ENCODE data around the gene LYAR.

Gene LYAR

DNA sequence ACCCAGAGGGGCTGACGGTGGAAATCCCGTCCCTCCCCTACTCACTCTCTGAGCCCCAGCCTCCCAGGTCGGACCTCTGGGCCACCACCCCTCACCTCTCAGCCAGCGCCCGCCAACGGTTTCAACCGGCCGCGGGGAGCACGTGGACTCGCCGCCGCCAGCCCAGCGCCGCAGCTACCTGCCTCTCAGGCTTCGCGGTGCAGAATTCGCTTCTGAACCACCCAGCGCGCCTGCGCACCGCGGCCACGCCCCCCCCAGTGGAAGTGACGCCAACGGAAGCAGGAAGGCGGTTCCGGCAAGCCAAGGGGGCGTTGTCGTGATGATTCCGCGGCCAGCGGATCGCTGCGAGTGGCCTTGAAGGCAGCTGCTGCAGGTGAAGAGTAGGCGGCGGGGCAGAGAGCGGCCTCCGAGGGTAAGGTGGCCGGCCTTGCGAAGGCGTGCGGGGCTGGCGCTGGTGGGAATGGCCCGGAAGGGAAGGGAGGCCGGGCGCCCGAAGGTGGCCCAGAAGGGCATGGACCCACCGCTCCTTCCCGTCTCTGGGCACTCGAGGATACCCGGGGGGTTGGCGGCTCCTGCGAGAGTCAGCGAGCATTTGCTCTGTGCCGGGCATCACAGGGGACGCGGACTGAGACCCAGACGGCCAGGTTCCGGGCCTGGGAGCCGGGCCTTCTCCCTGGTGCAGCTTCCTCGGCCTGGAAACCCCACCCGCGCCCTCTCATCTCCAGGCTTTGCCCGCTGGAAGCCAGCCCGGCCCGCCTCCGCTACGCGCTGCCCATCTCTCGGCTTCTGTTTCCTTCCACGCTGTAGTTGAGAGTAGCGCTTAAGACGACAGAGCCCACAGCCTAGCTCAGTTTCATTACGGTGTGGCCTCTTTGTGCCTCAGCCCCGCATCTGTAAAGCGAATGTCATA lies at the start of gene LYAR, which contains the start of gene ZBTB49:
Gene LYAR (minus strand): TSS at position 214 of the 910 bp plus-strand sequence. CDS start 6,412 bp downstream, outside the sequence.
Gene ZBTB49 (plus strand): TSS at position 311 of the 910 bp plus-strand sequence. CDS start 9,695 bp downstream, outside the sequence.
- peak; percentile 97 for DNase-seq

- no peak for DNase-seq
Observed at GRCh38 chr4:4339504-4340085, 49.6 kb upstream of the LYAR start.

DNA sequence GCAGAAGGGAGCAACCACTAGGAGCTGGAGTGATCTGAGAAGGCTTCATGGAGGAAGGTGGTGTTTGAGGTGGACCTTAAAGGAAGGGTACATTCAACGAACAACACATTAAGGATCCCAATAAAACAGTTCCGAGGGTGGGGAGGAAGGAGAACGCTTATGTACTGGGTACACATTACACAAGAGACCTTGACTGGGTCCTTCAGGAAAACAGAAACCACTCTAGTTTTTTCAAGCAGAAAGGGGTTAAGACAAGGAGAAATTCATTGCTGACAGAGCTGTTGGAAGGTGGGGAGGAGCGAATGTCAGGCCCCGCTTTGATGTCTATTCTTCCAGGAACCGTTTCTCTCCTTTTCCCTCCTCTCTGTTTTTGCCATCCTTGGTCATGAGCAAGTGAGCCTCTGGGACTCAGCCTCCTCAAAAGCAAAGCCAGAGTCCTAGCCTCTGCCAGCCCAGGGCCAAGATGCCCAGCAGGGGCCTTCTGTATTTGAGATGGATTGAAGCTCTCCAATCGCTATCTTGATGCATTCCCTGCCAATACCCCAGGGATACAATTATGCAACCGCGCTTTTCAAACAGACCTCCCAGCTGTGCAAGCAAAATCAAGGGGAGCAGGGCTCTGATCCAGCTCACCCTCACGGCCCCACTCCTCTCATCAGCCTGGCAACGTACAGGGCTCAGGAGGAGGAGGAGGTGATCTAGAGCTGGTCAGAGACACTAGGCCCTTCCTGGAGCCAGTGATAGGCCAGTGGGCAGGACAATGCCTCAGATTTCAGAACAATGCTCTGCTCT lies 48.5 kb upstream of the LYAR start:
- DNase-seq: no peak

GRCh38 chr4:4334798-4335520 lies 45.0 kb upstream of the LYAR start:
- peak; percentile 80 for DNase-seq

DNA sequence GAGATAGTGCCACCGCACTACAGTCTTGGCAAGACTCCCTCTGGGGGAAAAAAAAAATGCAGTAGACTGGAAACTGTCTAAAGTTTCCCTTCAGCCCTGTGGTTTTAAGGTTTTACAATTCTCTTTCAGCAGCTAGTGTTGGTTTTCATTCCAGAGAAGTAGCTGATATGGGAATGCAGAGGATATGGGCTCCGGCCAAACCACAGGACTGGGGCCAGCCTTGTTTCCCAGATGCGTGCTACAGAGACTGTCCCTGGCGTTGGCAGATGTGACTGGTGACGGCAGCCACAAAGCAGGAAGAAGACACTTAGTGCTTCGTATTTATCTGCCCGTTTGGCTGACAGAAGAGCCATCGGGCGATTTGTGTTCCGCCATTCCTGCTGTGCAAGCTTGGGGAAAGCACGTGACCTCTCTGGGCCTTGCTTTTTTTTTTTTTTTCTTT lies 43.3 kb upstream of the LYAR start:
- DNase-seq: no peak

- DNase-seq: no peak
Observed at GRCh38 chr4:4332529-4332928, 42.6 kb upstream of the LYAR start.

DNA sequence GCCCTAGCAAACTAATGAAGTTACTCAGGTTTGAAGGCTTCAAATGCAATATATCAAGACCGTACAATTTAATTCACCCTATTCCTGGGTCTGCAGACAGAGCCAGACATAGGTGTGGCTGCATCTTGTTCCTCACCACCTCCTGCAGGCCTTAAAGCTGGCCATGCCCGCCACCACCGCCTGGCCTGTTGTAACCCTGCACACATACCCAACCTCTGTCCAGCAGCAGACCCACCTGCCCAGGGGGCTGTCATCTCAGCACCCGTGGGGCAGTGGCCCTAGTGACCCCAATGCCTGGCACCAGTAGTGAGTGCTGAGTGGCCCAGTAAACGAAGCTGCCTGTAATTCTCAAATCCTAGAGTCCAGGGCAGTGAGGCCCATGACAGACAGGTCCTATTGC lies 40.8 kb upstream of the LYAR start:
- DNase-seq: no peak

- no peak for DNase-seq
Observed at GRCh38 chr4:4329496-4329895, 39.5 kb upstream of the LYAR start.

- DNase-seq: no peak
Observed at GRCh38 chr4:4328840-4329239, 38.9 kb upstream of the LYAR start.

DNA sequence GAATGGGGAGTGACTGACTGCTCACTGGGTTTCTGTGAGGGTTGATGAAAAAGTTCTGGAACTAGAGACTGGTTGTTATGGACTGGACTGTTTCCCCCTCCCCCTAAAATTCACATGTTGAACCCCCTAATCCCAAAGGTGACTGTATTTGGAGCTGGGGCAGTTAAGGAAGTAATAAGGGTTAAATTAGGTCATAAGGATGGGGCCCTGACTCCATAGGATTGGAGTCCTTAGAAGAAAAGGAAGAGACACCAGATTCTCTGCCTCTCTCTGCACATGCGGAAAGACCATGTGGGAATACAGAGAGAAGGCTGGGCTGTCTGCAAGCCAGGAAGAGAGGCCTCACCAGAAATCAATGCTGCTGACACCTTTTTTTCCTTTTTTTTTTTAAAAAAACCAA lies 38.3 kb upstream of the LYAR start:
- no peak for DNase-seq

DNA sequence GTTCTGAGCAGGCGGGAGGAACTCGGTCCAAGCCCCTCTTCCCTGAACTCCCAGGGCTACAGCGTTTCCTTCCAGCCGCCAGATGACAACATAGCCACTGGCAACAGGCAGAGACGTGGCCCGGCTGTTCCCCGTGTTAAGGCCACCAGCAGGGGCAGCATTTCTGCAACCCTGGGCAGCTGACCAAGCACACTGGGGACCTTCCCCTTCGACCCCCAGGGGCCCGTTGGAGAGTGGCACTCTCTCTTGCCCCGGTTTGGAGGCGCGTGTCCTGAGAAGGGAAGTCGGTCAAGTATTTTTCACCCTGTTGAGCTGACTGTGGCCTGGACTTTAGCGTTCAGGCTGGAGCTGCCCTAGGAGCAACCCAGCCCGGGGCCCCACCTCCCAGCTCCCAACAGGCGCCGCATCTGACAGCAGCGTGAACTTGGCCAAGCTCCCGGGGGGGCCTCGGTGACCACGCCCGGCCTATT lies 37.7 kb upstream of the LYAR start:
- peak; percentile 6 for DNase-seq

GRCh38 chr4:4326166-4326565 lies 36.2 kb upstream of the LYAR start:
- DNase-seq: no peak

- DNase-seq: no peak
Observed at GRCh38 chr4:4325321-4325720, 35.4 kb upstream of the LYAR start.

DNA sequence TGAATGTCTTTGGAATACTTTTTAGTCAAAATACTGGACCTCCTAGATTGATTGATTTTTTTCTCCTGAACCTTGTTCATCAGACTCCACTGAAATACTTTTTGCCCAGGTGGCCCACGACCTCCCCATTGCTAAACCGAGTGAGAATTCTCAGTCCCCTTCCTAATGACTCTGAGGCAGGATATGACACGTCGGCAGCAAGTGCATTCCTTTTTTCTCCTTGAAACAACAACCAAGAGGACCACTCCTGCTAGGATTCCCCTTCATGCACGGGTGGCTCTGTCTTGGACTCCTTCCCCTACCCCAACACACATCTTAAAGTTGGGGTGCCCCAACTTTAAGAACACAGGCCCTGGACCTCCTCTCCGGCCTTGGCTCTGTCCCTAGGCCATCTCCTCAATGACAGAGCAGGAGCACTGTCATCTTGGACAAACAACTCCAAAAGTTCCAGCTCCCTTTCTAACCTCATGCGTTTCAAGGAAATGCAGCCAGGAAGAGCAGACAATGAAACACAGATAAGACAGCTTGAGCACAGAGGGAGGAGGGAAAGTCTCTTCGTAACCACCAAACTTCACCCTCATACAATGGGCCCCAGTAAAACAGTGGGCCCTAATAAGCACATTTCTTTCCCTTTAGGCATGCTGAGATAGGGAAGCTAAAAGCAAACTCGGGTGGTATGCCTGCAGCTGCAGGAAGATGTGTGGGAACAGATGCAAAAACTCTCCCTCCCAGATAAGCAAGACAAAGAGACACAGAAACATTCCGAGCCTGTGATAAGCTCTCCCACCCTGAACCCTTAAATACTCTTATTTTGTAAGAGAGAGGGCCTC lies 34.0 kb upstream of the LYAR start:
- DNase-seq: no peak

DNA sequence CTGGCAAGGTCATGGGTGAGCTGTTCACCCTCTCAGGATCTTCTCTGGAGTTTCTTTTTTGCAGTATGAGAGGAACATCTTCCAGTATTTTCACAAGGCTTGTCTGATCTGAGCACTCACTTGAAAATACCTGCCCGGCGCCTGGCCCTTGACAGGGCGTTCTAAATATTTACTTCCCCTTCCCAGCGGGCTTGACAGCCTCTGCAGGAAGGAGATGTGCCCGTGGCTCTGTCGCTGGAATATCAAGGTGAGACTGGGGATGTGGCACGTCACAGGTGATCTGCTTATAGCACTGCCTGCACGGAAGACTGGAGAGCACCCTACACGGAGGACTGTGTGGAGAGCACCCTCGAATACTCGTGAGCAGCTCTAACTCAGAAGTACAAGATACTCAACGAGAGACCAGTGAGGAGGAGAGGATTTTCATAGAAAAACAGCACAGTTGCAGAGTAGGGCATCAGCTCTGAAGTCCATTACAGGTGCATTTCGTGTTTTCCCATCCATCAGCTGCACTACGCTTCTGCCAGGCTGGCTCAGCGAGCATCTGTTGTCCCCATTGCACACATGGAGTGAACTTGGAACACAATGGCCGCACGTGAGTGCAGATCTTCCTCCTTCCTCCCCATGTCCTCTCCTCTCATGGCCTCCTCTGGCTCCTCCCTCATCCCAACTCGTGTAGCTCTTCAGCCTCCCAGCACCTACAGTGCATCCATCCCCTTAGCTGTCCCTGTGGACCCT lies 32.2 kb upstream of the LYAR start:
- no peak for DNase-seq

DNA sequence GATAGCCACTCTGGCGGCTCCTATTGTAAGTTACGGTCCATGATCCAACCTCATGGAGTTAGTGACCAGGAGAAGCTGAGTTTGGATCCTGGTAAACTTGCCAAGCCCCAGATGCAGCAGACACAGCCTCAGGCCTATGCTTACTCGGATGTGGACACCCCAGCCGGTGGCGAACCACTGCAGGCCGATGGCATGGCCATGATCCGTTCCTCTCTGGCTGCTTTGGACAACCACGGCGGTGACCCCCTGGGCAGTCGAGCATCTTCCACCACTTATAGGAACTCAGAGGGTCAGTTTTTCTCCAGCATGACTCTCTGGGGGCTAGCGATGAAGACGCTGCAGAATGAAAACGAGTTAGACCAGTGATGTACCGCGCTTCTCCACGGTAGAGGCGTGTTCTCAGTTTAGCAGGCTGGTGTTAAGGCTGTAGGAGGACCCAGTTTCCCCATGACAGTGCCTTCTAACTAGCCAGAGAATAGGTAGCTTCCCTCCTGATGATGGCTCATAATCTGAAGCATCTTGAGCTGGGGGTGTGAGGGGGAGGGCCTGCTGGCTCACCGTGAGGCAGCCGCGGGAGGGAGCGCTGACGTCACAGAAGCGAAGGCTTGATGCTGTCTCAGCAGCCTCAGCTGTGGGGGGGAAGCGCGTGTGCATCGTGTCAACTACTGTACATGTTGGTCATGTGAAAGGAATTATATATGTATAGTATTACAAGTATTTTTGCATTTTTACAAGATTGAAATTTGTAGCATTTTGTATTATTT lies 31.2 kb upstream of the LYAR start:
- DNase-seq: no peak

GRCh38 chr4:4320528-4320927 lies 30.6 kb upstream of the LYAR start:
- DNase-seq: no peak

DNA sequence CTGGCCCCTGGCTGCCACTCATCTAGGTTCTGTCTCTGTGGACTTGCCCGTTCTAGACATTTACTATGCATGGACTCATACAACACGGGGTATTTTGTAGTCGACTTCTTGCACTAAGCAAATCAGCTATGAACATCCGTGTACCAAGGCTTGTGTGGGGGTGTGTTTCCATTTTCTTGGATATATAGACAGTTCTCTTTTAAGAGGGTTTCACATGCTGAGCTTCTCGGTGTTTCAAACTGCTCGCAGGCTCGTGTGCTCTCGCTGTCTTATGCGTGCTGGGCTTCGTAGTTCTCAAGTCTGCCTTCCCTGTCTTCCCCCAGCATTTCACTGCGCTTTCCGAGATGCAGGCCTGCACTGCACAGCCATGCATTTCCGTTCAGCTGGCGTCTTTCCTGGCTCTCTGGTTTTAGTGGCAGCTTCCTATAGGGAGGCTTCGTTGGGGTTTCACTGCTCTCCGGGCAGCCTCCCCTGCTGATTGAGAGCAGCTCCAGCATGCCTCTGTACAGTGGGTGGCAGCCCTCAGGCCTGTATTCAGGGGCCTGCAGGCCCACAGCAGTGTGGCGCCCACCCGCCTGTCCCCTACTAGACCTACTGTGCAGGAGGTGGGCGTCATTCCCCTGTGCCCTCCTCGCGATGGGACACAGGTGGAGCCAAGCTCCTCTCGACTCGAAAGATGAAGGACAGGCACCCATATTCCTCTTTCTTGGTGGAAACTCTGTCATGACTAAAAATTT lies 27.7 kb upstream of the LYAR start:
- DNase-seq: no peak

DNA sequence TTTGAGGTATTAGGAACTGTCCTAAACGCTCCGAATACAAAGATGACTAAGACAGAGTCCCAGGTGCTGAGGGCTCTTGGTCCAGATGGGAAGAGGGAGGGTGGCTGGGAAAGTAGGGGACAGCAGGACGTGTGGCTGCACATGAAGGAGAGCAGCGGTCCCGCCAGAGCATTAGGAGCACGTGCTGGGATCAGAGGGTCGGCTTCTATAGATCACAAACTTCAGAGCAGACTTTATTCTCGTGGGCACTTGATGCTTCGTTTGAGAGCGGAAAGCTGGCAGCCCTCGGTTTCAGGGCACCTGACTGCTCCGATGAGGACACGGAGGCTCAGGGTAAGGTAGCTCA lies 26.2 kb upstream of the LYAR start:
- DNase-seq: no peak

Measured in activated CD4-positive, alpha-beta T cell treated with anti-CD3 and anti-CD28 coated beads for 48 hours (primary cell).